LNCaP clone FGC (cell line): ENCODE data around the gene DOK7.

Source experiments
- DNase-seq: peaks from one replicate; pipeline ENCODE4 v3.0.0-alpha.2; 2011; ENCODE audit warnings: low read depth
- H3K4me3 ChIP-seq: 2 replicates; pipeline ENCODE4 v1.5.1; 2011; ENCODE audit warnings: mild to moderate bottlenecking, low read depth, low read length, control low read depth
- CTCF ChIP-seq: IDR thresholded peaks from 2 replicates; pipeline ENCODE4 v1.5.1; 2012; ENCODE audit warnings: mild to moderate bottlenecking; ENCODE audit not compliant: control insufficient read depth, insufficient read depth; ENCODE audit errors: extremely low read depth

Gene DOK7

GRCh38 chr4:3524349-3524748, 61.2 kb downstream of the DOK7 start:
- no peak for DNase-seq
- no peak for TF ChIP-seq CTCF

GRCh38 chr4:3524920-3525319, 61.8 kb downstream of the DOK7 start:
- DNase-seq = no peak
- H3K4me3 ChIP-seq = no peak overlapping the region
- no peak for TF ChIP-seq CTCF

More at GRCh38 chr4:3524349-3524748, 61.2 kb downstream of the DOK7 start:
- no peak overlapping the region for H3K4me3 ChIP-seq

- no peak for DNase-seq
- TF ChIP-seq CTCF = no peak
- no peak overlapping the region for H3K4me3 ChIP-seq
These were observed 62.7 kb downstream of the DOK7 start for GRCh38 chr4:3525532-3526430.

- no peak for DNase-seq
- no peak overlapping the region for H3K4me3 ChIP-seq
- TF ChIP-seq CTCF = no peak
These were observed 63.4 kb downstream of the DOK7 start for GRCh38 chr4:3526456-3526855.

GRCh38 chr4:3527101-3527913, 64.2 kb downstream of the DOK7 start:
- DNase-seq = no peak
- H3K4me3 ChIP-seq = no peak overlapping the region
- no peak for TF ChIP-seq CTCF

- DNase-seq = no peak
- no peak overlapping the region for H3K4me3 ChIP-seq
- TF ChIP-seq CTCF = no peak
These were observed 65.1 kb downstream of the DOK7 start for GRCh38 chr4:3527914-3528876.
